Fibroblast of lung (primary cell): ENCODE data around the gene NEGR1. TPM values are rescaled to one million over a fixed set of nuclear protein-coding genes. Genes with fewer than 3 reads are reported as not detected.

Experiments used
- DNase-seq, 2 donors: peaks; one replicate each; pipeline versions ENCODE4 v3.0.0 to v3.0.0-alpha.2; 2010; ENCODE audit warnings: low read depth in 2 of 2
- H2AFZ ChIP-seq: 2 replicates; pipeline ENCODE4 v1.5.1; 2012; ENCODE audit warnings: low read length, control low read depth, inconsistent platforms
- H3K27ac ChIP-seq: 2 replicates; pipeline ENCODE4 v1.5.1; 2011; ENCODE audit warnings: low read length, control low read depth; ENCODE audit not compliant: insufficient read depth
- H3K27me3 ChIP-seq: 2 replicates; pipeline ENCODE4 v1.5.1; 2011; ENCODE audit warnings: mild to moderate bottlenecking, low read length; ENCODE audit not compliant: control insufficient read depth, insufficient read depth
- H3K36me3 ChIP-seq: 2 replicates; pipeline ENCODE4 v1.5.1; 2011; ENCODE audit warnings: low read length; ENCODE audit not compliant: control insufficient read depth, insufficient read depth
- H3K4me1 ChIP-seq: 2 replicates; pipeline ENCODE4 v1.5.1; 2011; ENCODE audit warnings: low read length; ENCODE audit not compliant: control insufficient read depth, insufficient read depth; ENCODE audit errors: extremely low read depth
- H3K4me2 ChIP-seq: 2 replicates; pipeline ENCODE4 v1.5.1; 2011; ENCODE audit warnings: low read length, control low read depth; ENCODE audit not compliant: insufficient read depth; ENCODE audit errors: extremely low read depth
- H3K4me3 ChIP-seq, 4 experiments: fragments of 200-600 bp in 1 of 4; sonication (generic) in 1 of 4; replicated peaks in 1 of 4; 2 replicates each; pipeline ENCODE4 v1.5.1; 2011 to 2016; ENCODE audit warnings: low read length in 4 of 4, low read depth in 3 of 4, mild to moderate bottlenecking in 3 of 4, control low read depth in 2 of 4, inconsistent platforms in 1 of 4, mixed read lengths in 1 of 4; ENCODE audit not compliant: insufficient read depth in 1 of 4; ENCODE audit errors: control extremely low read depth in 1 of 4
- H3K79me2 ChIP-seq: 2 replicates; pipeline ENCODE4 v1.5.1; 2012; ENCODE audit warnings: mild to moderate bottlenecking, low read length, inconsistent platforms; ENCODE audit not compliant: control insufficient read depth, insufficient read depth
- H3K9ac ChIP-seq: 2 replicates; pipeline ENCODE4 v1.5.1; 2011; ENCODE audit warnings: mild to moderate bottlenecking, low read length, control low read depth; ENCODE audit not compliant: insufficient read depth
- H3K9me3 ChIP-seq: 2 replicates; pipeline ENCODE4 v1.5.1; 2012; ENCODE audit warnings: low read depth, low read length; ENCODE audit not compliant: control insufficient read depth, insufficient read depth
- H4K20me1 ChIP-seq: 2 replicates; pipeline ENCODE4 v1.5.1; 2011; ENCODE audit warnings: low read length; ENCODE audit not compliant: control insufficient read depth, insufficient read depth; ENCODE audit errors: extremely low read depth
- EZH2 ChIP-seq: IDR thresholded peaks from 2 replicates; pipeline ENCODE4 v1.5.1; 2012; ENCODE audit warnings: low read length, control low read depth, mild to moderate bottlenecking; ENCODE audit errors: missing control alignments
- polyA plus RNA-seq, 2 donors: library from polyadenylated mRNA; depleted of rRNA in 1 of 2; stranded (reverse) in 1 of 2; unstranded in 1 of 2; fragments of >200 nt; gene quantifications; 2 replicates each; pipeline ENCODE4 v1.2.1, GENCODE V29; 2011 to 2012; ENCODE audit warnings: missing spikeins in 1 of 2
- total RNA-seq: library from RNA; depleted of rRNA; stranded (reverse); fragments of >200 nt; gene quantifications from 2 replicates; pipeline ENCODE4 v1.2.1, GENCODE V29; 2014
- TF ChIP-seq, protein P1 (sequence below), 2 donors: IDR thresholded peaks in 1 of 2; conservative IDR thresholded peaks in 1 of 2; 1 replicate in 1 of 2; 2 replicates in 1 of 2; pipeline ENCODE4 v1.5.1; 2011 to 2012; ENCODE audit warnings: low read length in 2 of 2, control low read depth in 1 of 2, inconsistent platforms in 1 of 2, low read depth in 1 of 2, mild to moderate bottlenecking in 1 of 2

The NEGR1 gene
- total and polyA plus RNA-seq, 2 donors (not counting 1 experiment from before 2014, with no cell fraction given) = 3.1 to 9.4 TPM

DNA sequence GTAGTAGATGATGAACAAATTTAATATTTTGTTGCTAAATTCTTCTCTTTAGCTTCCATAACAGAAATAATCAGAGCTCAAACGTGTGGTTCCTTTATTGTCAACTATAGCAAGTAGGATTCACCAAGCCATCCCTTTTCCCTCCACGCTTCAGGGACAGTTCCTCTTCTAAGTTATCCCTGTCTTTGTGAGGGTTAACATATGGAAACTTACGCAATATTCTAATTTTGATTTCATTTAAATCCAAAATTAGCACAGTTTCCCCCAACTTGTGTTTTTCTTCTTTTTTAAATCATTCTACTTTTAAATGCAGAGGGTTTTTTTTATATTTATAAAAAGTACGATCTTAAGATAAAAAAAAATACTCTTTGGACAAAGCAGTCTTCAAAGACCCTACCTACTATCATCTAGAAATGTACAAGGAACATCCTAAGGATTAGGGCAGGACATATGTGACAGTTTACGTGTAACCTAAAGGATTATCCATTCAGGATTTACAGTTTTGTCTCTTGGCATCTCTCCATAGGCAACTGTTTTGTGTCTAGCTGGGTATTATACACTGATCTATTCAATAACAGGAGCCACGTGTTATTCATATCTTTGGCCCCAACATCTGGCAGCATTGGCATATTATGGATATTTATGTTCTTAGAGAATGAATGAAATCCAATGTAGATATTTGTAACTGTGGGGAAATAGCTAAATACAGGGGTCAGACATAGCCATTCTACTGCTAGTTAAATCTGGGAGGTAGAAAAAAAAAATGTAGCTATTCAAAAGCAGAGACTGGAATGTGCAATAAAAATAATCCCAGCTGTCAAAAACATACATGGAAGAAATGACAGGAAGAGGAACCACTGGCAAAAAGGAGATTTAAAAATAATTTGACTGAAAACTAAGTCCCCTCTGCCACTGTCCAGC lies 272.9 kb downstream of the NEGR1 start:
- peak in 1 of 2 donors; percentile 0 for DNase-seq
- Histone ChIP-seq H3K4me2 (no peak overlapping the region), H3K27ac (no peak overlapping the region), H3K4me3 (no peak overlapping the region), H3K4me1 (no peaks in the 10 kb centered on the region), H3K9me3 (no peaks in the 10 kb centered on the region), H3K9ac (no peak overlapping the region), H2AFZ (no peak overlapping the region), H3K36me3 (no peaks in the 10 kb centered on the region), H3K27me3 (no peaks in the 10 kb centered on the region), H4K20me1 (no peaks in the 10 kb centered on the region), H3K79me2 (no peaks in the 10 kb centered on the region)
- TF ChIP-seq, protein P1, sequence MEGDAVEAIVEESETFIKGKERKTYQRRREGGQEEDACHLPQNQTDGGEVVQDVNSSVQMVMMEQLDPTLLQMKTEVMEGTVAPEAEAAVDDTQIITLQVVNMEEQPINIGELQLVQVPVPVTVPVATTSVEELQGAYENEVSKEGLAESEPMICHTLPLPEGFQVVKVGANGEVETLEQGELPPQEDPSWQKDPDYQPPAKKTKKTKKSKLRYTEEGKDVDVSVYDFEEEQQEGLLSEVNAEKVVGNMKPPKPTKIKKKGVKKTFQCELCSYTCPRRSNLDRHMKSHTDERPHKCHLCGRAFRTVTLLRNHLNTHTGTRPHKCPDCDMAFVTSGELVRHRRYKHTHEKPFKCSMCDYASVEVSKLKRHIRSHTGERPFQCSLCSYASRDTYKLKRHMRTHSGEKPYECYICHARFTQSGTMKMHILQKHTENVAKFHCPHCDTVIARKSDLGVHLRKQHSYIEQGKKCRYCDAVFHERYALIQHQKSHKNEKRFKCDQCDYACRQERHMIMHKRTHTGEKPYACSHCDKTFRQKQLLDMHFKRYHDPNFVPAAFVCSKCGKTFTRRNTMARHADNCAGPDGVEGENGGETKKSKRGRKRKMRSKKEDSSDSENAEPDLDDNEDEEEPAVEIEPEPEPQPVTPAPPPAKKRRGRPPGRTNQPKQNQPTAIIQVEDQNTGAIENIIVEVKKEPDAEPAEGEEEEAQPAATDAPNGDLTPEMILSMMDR (conservative IDR thresholded peaks at IDR 0.05 in 1 of 2, IDR thresholded peaks at IDR 0.05 in 1 of 2; ENCODE audit: low read depth in 1 of 2, low read length in 2 of 2) = no peak

- Histone ChIP-seq H3K79me2 (no peaks in the 10 kb centered on the region), H3K4me3 (no peak overlapping the region), H3K9ac (no peak overlapping the region), H3K27ac (no peak overlapping the region), H3K9me3 (no peaks in the 10 kb centered on the region), H3K4me2 (no peak overlapping the region), H3K36me3 (no peaks in the 10 kb centered on the region), H3K4me1 (no peaks in the 10 kb centered on the region), H2AFZ (no peak overlapping the region), H4K20me1 (no peaks in the 10 kb centered on the region), H3K27me3 (no peaks in the 10 kb centered on the region)
- TF ChIP-seq, protein P1 (conservative IDR thresholded peaks at IDR 0.05 in 1 of 2, IDR thresholded peaks at IDR 0.05 in 1 of 2; ENCODE audit: low read depth in 1 of 2, low read length in 2 of 2) = no peak
- TF ChIP-seq EZH2 = no peak
- DNase-seq = no peak
Observed at GRCh38 chr1:72007312-72007711, 275.0 kb downstream of the NEGR1 start.

GRCh38 chr1:72006092-72006491 lies 276.2 kb downstream of the NEGR1 start:
- H4K20me1 ChIP-seq = no peaks in the 10 kb centered on the region
- TF ChIP-seq, protein P1 (conservative IDR thresholded peaks at IDR 0.05 in 1 of 2, IDR thresholded peaks at IDR 0.05 in 1 of 2; ENCODE audit: low read depth in 1 of 2, low read length in 2 of 2) = no peak
- no peak for TF ChIP-seq EZH2
- no peaks in the 10 kb centered on the region for H3K27me3 ChIP-seq
- no peaks in the 10 kb centered on the region for H3K9me3 ChIP-seq
- H3K9ac ChIP-seq = no peak overlapping the region
- H3K4me1 ChIP-seq = no peaks in the 10 kb centered on the region
- no peak overlapping the region for H2AFZ ChIP-seq
- H3K4me3 ChIP-seq = no peak overlapping the region
- H3K36me3 ChIP-seq = no peaks in the 10 kb centered on the region
- H3K4me2 ChIP-seq = no peak overlapping the region
- no peak overlapping the region for H3K27ac ChIP-seq
- DNase-seq = peak in 1 of 2 donors; percentile 47
- H3K79me2 ChIP-seq = no peaks in the 10 kb centered on the region
